Umbilical cord (tissue), 2 donors: ENCODE data around the gene KRT23. TPM values are rescaled to one million over a fixed set of nuclear protein-coding genes. Genes with fewer than 3 reads are reported as not detected.

Experiments
- DNase-seq: peaks from one replicate; pipeline ENCODE4 v3.0.0-alpha.2; 2015; ENCODE audit warnings: low spot score
- total RNA-seq: library from RNA; depleted of rRNA; stranded (reverse); fragments of >200 nt; gene quantifications from one replicate; pipeline ENCODE4 v1.2.3, GENCODE V29; 2014; ENCODE audit warnings: low replicate concordance; ENCODE audit not compliant: insufficient read depth

KRT23 gene
- total RNA-seq, 1 donor from 2014 or later, result 24.3 TPM

- DNase-seq, result no peak
Measured at GRCh38 chr17:40912486-40913210, 24.8 kb downstream of the KRT23 start.

- peak; percentile 97 for DNase-seq
Measured at GRCh38 chr17:40910441-40910841, 27.0 kb downstream of the KRT23 start.

GRCh38 chr17:40909755-40910154 is 27.7 kb downstream of the KRT23 start:
- DNase-seq, result peak; percentile 76

GRCh38 chr17:40909351-40909750 is 28.1 kb downstream of the KRT23 start:
- DNase-seq, result peak; percentile 97

- DNase-seq, result no peak
Measured at GRCh38 chr17:40906613-40907012, 30.8 kb downstream of the KRT23 start.

GRCh38 chr17:40905370-40905769 is 32.1 kb downstream of the KRT23 start:
- DNase-seq, result no peak

GRCh38 chr17:40903129-40903847 is 34.2 kb downstream of the KRT23 start:
- no peak for DNase-seq

GRCh38 chr17:40902498-40902897 is 34.9 kb downstream of the KRT23 start:
- no peak for DNase-seq

- no peak for DNase-seq
Measured at GRCh38 chr17:40901981-40902474, 35.4 kb downstream of the KRT23 start.

GRCh38 chr17:40900809-40901356 is 36.6 kb downstream of the KRT23 start:
- no peak for DNase-seq

- DNase-seq, result no peak
Measured at GRCh38 chr17:40896916-40897455, 40.5 kb downstream of the KRT23 start.

- no peak for DNase-seq
Measured at GRCh38 chr17:40895106-40895730, 42.2 kb downstream of the KRT23 start.

GRCh38 chr17:40888196-40888720 is 49.2 kb downstream of the KRT23 start:
- DNase-seq, result no peak

- DNase-seq, result no peak
Measured at GRCh38 chr17:40886090-40886489, 51.4 kb downstream of the KRT23 start.

GRCh38 chr17:40884708-40885512 is 52.5 kb downstream of the KRT23 start, which contains the start of gene KRT20:
Gene KRT20, minus strand, starts transcription at chr17:40885242. Its CDS starts 57 bp downstream, at chr17:40885185.
- DNase-seq, result no peak

GRCh38 chr17:40883626-40884334 is 53.7 kb downstream of the KRT23 start:
- DNase-seq, result no peak

- DNase-seq, result no peak
Measured at GRCh38 chr17:40883031-40883430, 54.4 kb downstream of the KRT23 start.

GRCh38 chr17:40879026-40879425 is 58.4 kb downstream of the KRT23 start:
- no peak for DNase-seq

GRCh38 chr17:40878044-40878443 is 59.4 kb downstream of the KRT23 start:
- no peak for DNase-seq

GRCh38 chr17:40873801-40874200 is 63.6 kb downstream of the KRT23 start:
- no peak for DNase-seq
